Mesodermal cell (in vitro differentiated cells): ENCODE measurements around the gene ZKSCAN2.

Experiments
- H3K27ac ChIP-seq: 2 replicates; pipeline ENCODE4 v1.7.0; 2013; ENCODE audit warnings: mild to moderate bottlenecking, low read depth, low read length, moderate library complexity; ENCODE audit not compliant: severe bottlenecking
- H3K36me3 ChIP-seq: 2 replicates; pipeline ENCODE4 v1.7.1; 2013; ENCODE audit warnings: mild to moderate bottlenecking, low read length, moderate library complexity; ENCODE audit not compliant: control insufficient read depth, insufficient read depth
- H3K4me1 ChIP-seq: one replicate; pipeline ENCODE4 v1.7.1; 2013; ENCODE audit warnings: mild to moderate bottlenecking, low read length; ENCODE audit not compliant: insufficient read depth, control insufficient read depth, poor library complexity, severe bottlenecking
- H3K4me3 ChIP-seq: 2 replicates; pipeline ENCODE4 v1.7.0; 2013; ENCODE audit warnings: low read length, control low read depth, mild to moderate bottlenecking; ENCODE audit not compliant: insufficient read depth, poor library complexity, severe bottlenecking; ENCODE audit errors: extremely low read depth
- H3K9me3 ChIP-seq: 2 replicates; pipeline ENCODE4 v1.7.1; 2013; ENCODE audit warnings: mild to moderate bottlenecking, low read length, moderate library complexity; ENCODE audit not compliant: control insufficient read depth
- WGBS, 2 experiments: methylation state at CpG; one replicate each; pipeline ENCODE4 v1.1.5; 2013; ENCODE audit warnings: missing lambda C conversion rate in 2 of 2; ENCODE audit not compliant: insufficient coverage in 2 of 2; 5-methylcytosine and 5-hydroxymethylcytosine counted together

ZKSCAN2 gene

GRCh38 chr16:25265968-25266367, 8.3 kb upstream of the ZKSCAN2 start:
- WGBS, 2 experiments, result no CpG with 5 or more reads among the region's 2 CpGs
- no peaks in the 10 kb centered on the region for H3K4me1 ChIP-seq
- H3K36me3 ChIP-seq, result peaks cover 37% of the 10 kb centered on the region

DNA sequence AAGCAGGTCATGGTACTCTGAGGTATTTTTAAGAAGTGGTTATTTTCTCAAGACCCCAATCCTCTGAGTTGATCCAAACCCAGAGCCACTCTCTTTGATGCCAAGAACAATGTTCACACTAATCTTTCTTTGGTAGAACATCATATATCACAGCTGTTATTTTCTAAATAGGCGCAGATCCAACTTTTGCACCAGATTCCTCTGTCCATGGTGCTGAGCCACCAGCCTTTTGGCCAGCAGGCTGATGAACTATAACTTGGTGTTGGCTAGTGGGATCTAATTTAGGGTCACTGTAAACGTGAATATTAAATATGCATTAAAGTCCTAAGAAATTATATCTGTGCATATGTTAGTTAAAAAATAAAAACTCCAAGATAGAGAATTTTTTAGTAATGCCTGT, 7.0 kb upstream of the ZKSCAN2 start:
- Histone ChIP-seq H3K36me3 (peaks cover 39% of the 10 kb centered on the region), H3K4me1 (no peaks in the 10 kb centered on the region), H3K4me3 (no peak overlapping the region), H3K27ac (no peak overlapping the region), H3K9me3 (no peaks in the 10 kb centered on the region)
- no CpG with 5 or more reads among the region's 2 CpGs for WGBS, 2 experiments

More at GRCh38 chr16:25265968-25266367, 8.3 kb upstream of the ZKSCAN2 start:
- H3K4me3 ChIP-seq, result no peak overlapping the region
- H3K27ac ChIP-seq, result no peak overlapping the region
- no peaks in the 10 kb centered on the region for H3K9me3 ChIP-seq

DNA sequence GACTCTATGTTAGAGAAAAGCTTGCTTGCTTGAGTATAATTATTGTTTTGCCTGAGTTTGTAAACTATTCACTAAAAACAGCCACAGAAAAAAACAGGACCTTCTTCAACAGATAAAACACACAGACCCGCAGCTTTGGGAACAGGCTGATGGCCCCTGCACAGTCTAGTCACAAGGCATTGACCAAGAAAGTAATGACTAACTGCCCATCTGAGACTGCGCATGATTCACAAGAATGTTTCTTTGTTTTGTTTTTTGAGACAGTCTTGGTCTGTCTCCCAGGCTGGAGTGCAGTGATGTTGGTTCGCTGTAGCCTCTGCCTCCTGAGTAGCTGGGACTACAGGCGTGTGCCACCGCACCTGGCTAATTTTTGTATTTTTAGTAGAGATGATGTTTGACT, 2.8 kb upstream of the ZKSCAN2 start:
- 70 to 75% methylated on average over 4 of the region's 5 CpGs for WGBS, 2 experiments
- Histone ChIP-seq H3K4me3 (no peak overlapping the region), H3K36me3 (peaks cover 30% of the 10 kb centered on the region)

DNA sequence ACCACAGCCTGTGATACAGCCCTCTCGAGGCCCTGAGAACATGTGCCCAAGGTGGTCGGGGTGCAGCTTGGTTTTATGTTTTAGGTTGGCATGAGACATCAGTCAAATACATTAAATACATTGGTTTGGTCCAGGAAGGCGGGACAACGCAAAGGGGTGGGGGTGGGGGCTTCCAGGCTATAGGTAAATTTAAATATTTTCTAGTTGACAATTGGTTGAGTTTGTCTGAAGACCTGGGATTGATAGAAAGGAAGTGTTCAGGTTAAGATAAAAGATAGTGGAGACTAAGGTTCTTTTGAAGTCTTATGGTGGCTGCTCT, 1.2 kb upstream of the ZKSCAN2 start:
- Histone ChIP-seq H3K4me3 (peak overlapping the region; percentile 71), H3K36me3 (peaks cover 35% of the 10 kb centered on the region), H3K4me1 (peaks cover 10% of the 10 kb centered on the region), H3K9me3 (no peaks in the 10 kb centered on the region), H3K27ac (no peak overlapping the region)
- WGBS, 2 experiments, result 15 to 17% methylated on average over 2 to 3 of the region's 4 CpGs

More for the DNA sequence above, 2.8 kb upstream of the ZKSCAN2 start:
- H3K4me1 ChIP-seq, result peaks cover 10% of the 10 kb centered on the region
- H3K27ac ChIP-seq, result no peak overlapping the region
- no peaks in the 10 kb centered on the region for H3K9me3 ChIP-seq

GRCh38 chr16:25257956-25258860, 563 bp upstream of the ZKSCAN2 start:
- peaks cover 34% of the 10 kb centered on the region for H3K36me3 ChIP-seq
- H3K27ac ChIP-seq, result peak overlapping the region; percentile 99
- WGBS, 2 experiments, result 2% methylated on average over 35 to 44 of the region's 58 CpGs
- H3K9me3 ChIP-seq, result no peaks in the 10 kb centered on the region
- peaks cover 10% of the 10 kb centered on the region for H3K4me1 ChIP-seq
- H3K4me3 ChIP-seq, result peak overlapping the region; percentile 71

DNA sequence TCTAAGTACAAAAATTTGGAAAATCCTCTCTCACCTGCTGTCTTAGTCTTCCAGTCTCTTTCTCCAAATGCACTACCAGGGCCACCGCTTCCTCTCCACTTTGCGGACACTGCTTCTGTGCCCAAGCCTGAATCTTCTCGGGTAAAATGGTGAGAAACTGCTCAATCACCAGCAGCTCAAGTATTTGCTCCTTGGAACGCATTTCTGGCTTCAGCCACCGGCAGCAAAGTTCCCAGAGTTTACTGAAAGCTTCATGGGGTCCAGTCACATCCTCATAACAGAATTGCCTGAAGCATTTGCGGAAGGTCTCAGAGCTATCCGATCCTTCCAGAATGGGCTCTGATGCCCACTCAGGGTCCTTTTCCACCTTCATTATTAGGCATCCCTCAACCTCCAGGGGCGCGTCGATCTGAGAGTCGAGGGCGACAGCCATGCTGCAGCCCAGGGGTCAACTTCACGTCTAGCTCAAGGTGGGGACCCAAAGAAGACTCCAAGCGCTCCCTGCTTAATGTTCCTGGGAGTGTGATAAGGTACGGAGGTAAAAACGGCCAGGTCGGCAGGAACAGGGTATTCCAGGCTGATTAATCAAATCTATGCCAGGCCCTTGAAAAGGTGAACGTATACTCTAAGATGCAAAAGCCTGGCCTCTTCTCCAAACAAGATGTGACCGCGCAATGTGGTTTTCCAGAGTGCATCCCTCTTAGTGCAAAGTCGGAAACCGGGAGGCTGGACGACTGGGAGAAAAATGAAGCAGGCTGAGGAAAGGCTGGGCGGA, 763 bp downstream of the ZKSCAN2 start:
- WGBS, 2 experiments, result 0 to 1% methylated on average over 20 to 23 of the region's 24 CpGs

DNA sequence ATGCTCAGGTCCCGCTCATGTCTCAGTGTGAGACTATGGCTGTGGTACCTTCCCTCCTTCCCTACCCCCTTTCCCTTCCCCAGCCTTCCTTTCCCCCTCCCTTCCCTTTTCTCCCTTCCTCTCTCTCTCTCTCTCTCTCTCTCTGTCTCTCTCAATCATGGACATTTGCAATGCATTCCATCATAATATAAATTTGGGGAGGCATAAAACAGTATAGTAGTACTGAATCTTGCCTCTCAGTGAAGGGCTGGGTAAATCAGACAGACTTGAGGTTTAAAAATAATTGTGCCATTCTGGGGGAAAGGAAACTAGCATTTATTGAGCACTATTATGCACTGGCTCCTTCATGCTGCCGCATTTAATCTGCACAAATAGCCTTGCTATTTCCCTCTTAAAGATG, 4.3 kb downstream of the ZKSCAN2 start:
- 100% methylated on average over 1 of the region's 2 CpGs for WGBS, 2 experiments
- H3K4me3 ChIP-seq, result no peak overlapping the region
- peaks cover 2% of the 10 kb centered on the region for H3K4me1 ChIP-seq
- peaks cover 54% of the 10 kb centered on the region for H3K36me3 ChIP-seq
- H3K27ac ChIP-seq, result no peak overlapping the region
- peaks cover 5% of the 10 kb centered on the region for H3K9me3 ChIP-seq

More for the DNA sequence above, 763 bp downstream of the ZKSCAN2 start:
- no peaks in the 10 kb centered on the region for H3K9me3 ChIP-seq
- peaks cover 39% of the 10 kb centered on the region for H3K36me3 ChIP-seq
- H3K4me1 ChIP-seq, result peaks cover 10% of the 10 kb centered on the region
- peak overlapping the region; percentile 71 for H3K4me3 ChIP-seq
- peak overlapping the region; percentile 99 for H3K27ac ChIP-seq

GRCh38 chr16:25250467-25250866, 7.2 kb downstream of the ZKSCAN2 start:
- Histone ChIP-seq H3K9me3 (peaks cover 13% of the 10 kb centered on the region), H3K27ac (no peak overlapping the region), H3K4me1 (no peaks in the 10 kb centered on the region), H3K36me3 (peaks cover 79% of the 10 kb centered on the region), H3K4me3 (no peak overlapping the region)
- WGBS, 2 experiments, result 100% methylated on average over 1 of the region's 2 CpGs; no CpG with 5 or more reads in 1 of the 2 experiments

GRCh38 chr16:25235991-25236390, 21.7 kb downstream of the ZKSCAN2 start:
- Histone ChIP-seq H3K36me3 (peaks cover 31% of the 10 kb centered on the region), H3K4me3 (no peak overlapping the region), H3K4me1 (no peaks in the 10 kb centered on the region), H3K9me3 (no peaks in the 10 kb centered on the region), H3K27ac (no peak overlapping the region)
- 90 to 100% methylated on average over 3 of the region's 3 CpGs for WGBS, 2 experiments

GRCh38 chr16:25228372-25228771, 29.3 kb downstream of the ZKSCAN2 start:
- Histone ChIP-seq H3K4me1 (no peaks in the 10 kb centered on the region), H3K36me3 (no peaks in the 10 kb centered on the region), H3K27ac (no peak overlapping the region), H3K9me3 (no peaks in the 10 kb centered on the region), H3K4me3 (no peak overlapping the region)
- WGBS, 2 experiments, result 75 to 89% methylated on average over 8 to 10 of the region's 10 CpGs
